DMS153 (cell line): ENCODE measurements around the gene HTRA1.

Experiments
- DNase-seq: peaks from one replicate; lab custom pipeline; 2025; lab: John Stamatoyannopoulos, UW

HTRA1 gene

GRCh38 chr10:122494833-122495232 lies 33.5 kb downstream of the HTRA1 start:
- no peak for DNase-seq

- DNase-seq = peak; percentile 36
These were observed 34.3 kb downstream of the HTRA1 start for GRCh38 chr10:122495406-122496340.

- DNase-seq = no peak
These were observed 35.9 kb downstream of the HTRA1 start for GRCh38 chr10:122497241-122497640.

- DNase-seq = no peak
These were observed 37.2 kb downstream of the HTRA1 start for GRCh38 chr10:122498521-122498920.

- no peak for DNase-seq
These were observed 37.7 kb downstream of the HTRA1 start for GRCh38 chr10:122499012-122499411.

- DNase-seq = no peak
These were observed 38.2 kb downstream of the HTRA1 start for GRCh38 chr10:122499491-122499941.

- DNase-seq = no peak
These were observed 38.8 kb downstream of the HTRA1 start for GRCh38 chr10:122500194-122500593.

- DNase-seq = no peak
These were observed 39.4 kb downstream of the HTRA1 start for GRCh38 chr10:122500726-122501125.

GRCh38 chr10:122503012-122503411 lies 41.7 kb downstream of the HTRA1 start:
- DNase-seq = no peak

- DNase-seq = no peak
These were observed 42.7 kb downstream of the HTRA1 start for GRCh38 chr10:122503886-122504609.

- DNase-seq = peak; percentile 83
These were observed 43.2 kb downstream of the HTRA1 start for GRCh38 chr10:122504610-122504950.

- DNase-seq = no peak
These were observed 43.7 kb downstream of the HTRA1 start for GRCh38 chr10:122505011-122505410.

- no peak for DNase-seq
These were observed 44.7 kb downstream of the HTRA1 start for GRCh38 chr10:122505885-122506645.

GRCh38 chr10:122507616-122508015 lies 46.3 kb downstream of the HTRA1 start:
- DNase-seq = no peak

- no peak for DNase-seq
These were observed 46.7 kb downstream of the HTRA1 start for GRCh38 chr10:122508021-122508420.

GRCh38 chr10:122509323-122509722 lies 48.0 kb downstream of the HTRA1 start:
- no peak for DNase-seq

GRCh38 chr10:122510326-122510725 lies 49.0 kb downstream of the HTRA1 start:
- DNase-seq = no peak

- DNase-seq = no peak
These were observed 49.4 kb downstream of the HTRA1 start for GRCh38 chr10:122510736-122511135.

GRCh38 chr10:122513053-122513452 lies 51.7 kb downstream of the HTRA1 start:
- no peak for DNase-seq

- DNase-seq = no peak
These were observed 52.9 kb downstream of the HTRA1 start for GRCh38 chr10:122514045-122514840.

- DNase-seq = no peak
These were observed 53.7 kb downstream of the HTRA1 start for GRCh38 chr10:122515022-122515424.
